GM18507 (cell line): ENCODE data around the gene MRPS2.

Experiments used
- DNase-seq: peaks from one replicate; pipeline ENCODE4 v3.0.0; 2011; ENCODE audit warnings: low read depth; ENCODE audit not compliant: insufficient read length; ENCODE audit errors: extremely low spot score
- FAIRE-seq: peaks from 2 replicates; lab custom pipeline; 2011; peaks lifted over from hg19 to GRCh38; lab: Jason Lieb, UNC

Gene MRPS2

GRCh38 chr9:135494791-135495559 lies 5.5 kb upstream of the MRPS2 start:
- DNase-seq (no peak), FAIRE-seq (no peak)

GRCh38 chr9:135498381-135499126 lies 1.9 kb upstream of the MRPS2 start:
- DNase-seq (no peak), FAIRE-seq (no peak)

GRCh38 chr9:135499326-135500070 lies 984 bp upstream of the MRPS2 start:
- DNase-seq: peak; percentile 69
- peak; percentile 78 for FAIRE-seq

- FAIRE-seq (no peak), DNase-seq (no peak)
These were observed 384 bp upstream of the MRPS2 start for GRCh38 chr9:135500071-135500524.

- FAIRE-seq: no peak
These were observed 1.0 kb downstream of the MRPS2 start for GRCh38 chr9:135501261-135502167.

GRCh38 chr9:135502168-135502872 lies 1.8 kb downstream of the MRPS2 start:
- DNase-seq: no peak
- FAIRE-seq: no peak

More at GRCh38 chr9:135501261-135502167, 1.0 kb downstream of the MRPS2 start:
- DNase-seq: no peak

- FAIRE-seq: no peak
- no peak for DNase-seq
These were observed 2.4 kb downstream of the MRPS2 start for GRCh38 chr9:135502873-135503321.

- DNase-seq (no peak), FAIRE-seq (no peak)
These were observed 3.1 kb downstream of the MRPS2 start for GRCh38 chr9:135503371-135504261.

- DNase-seq (peak; percentile 33), FAIRE-seq (peak; percentile 81)
These were observed 4.1 kb downstream of the MRPS2 start for GRCh38 chr9:135504262-135505243.

GRCh38 chr9:135505406-135506187 lies 5.1 kb downstream of the MRPS2 start:
- DNase-seq (no peak), FAIRE-seq (no peak)

GRCh38 chr9:135506327-135507103 lies 6.0 kb downstream of the MRPS2 start:
- DNase-seq: no peak
- no peak for FAIRE-seq

- DNase-seq (no peak), FAIRE-seq (no peak)
These were observed 6.9 kb downstream of the MRPS2 start for GRCh38 chr9:135507104-135508035.

- FAIRE-seq (no peak), DNase-seq (no peak)
These were observed 7.8 kb downstream of the MRPS2 start for GRCh38 chr9:135508211-135508820.

GRCh38 chr9:135509458-135509857 lies 9.0 kb downstream of the MRPS2 start:
- DNase-seq (no peak), FAIRE-seq (no peak)
